ENCODE results near the gene TRIM37.
"Not testable (repeated sequence)": the region's sequence is repeated elsewhere in the genome, so short reads cannot be mapped to it uniquely, and the experiment has no call there.

TRIM37 gene

GRCh38 chr17:59108400-59109102 is 1.9 kb upstream of the TRIM37 start:
- DNase-seq, result no peak

DNA sequence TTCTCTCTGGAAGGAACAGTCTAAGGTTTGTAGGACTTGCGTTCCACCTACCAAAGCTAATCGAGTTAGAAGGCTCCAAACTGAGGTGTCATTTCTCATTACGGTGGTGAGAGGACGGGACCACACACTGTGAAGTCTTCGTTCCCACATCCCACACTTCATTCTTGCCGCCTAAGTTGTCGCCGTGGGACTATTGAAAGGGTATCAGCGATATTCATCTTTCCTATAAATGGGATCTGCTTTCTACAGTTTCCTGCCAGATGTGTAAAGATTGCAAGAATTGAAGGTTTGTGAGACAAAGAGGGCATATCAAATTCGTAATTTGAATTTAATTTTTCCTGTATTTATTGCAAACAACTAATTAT is 608 bp upstream of the TRIM37 start:
- no peak for DNase-seq

DNA sequence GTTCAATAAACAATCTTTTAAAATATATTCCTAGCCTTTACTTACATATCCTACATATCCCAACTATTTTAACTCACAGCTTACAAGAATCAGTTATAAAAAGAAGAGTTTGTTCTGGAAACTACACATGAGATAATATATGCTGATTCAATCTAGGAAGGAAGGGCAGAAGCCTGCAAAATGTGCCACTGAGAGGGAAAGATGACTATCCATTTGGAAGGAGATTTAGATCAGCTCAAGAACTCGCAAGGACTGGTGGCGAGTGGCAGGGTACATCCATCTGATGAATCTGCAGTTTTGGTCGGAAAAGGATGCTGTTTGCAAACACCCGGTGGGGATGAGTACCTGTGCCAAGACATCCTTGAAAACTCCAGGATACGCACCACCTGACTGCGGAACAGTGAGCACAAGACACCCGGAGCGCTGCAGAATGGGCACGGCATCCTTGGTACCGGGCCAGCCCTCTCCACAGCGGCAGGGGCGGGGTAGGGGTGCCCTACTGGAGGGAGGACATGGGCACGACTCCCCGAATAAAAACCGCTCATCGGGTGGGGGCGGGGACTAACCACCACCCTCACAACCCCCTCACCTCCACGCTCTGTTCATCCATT is 723 bp downstream of the TRIM37 start:
- DNase-seq, result peak; percentile 25

DNA sequence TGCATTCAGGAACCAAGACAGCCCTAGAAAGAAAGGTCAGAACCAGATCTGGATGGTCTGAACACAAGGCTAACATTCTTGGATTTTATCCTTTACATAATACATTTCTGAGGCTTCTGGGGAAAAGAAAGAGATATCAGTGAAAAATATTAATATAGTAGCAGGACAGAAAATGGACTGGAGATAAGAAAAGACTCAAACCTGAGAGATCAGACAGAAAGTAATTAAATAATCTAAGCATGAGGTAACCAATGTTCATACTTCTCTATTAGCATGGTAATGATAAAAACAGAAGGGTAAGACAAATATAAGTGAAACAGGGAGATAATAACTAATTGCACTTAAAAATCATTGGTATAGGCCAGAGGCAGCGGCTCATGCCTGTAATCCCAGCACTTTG is 5.5 kb downstream of the TRIM37 start:
- no peak for DNase-seq

DNA sequence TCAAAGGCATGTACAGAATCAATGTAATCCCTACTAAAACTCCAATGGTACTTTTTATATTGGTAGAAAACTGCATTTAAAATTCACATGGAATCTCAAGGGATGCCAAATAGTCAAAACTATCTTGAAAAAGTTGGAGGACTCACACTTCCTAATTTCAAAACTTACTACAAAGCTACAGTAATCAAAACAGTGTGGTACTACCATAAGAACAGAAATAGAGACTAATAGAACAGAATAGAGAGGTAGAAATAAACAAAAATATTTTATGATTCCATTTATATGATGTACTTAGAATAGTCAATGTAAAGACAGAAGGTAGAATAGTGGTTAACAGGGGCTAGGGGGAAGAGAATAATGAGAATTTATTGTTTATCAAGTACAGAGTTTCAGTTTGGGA is 8.8 kb downstream of the TRIM37 start:
- DNase-seq, result no peak

GRCh38 chr17:59094861-59095530 is 11.7 kb downstream of the TRIM37 start:
- no peak for DNase-seq

DNA sequence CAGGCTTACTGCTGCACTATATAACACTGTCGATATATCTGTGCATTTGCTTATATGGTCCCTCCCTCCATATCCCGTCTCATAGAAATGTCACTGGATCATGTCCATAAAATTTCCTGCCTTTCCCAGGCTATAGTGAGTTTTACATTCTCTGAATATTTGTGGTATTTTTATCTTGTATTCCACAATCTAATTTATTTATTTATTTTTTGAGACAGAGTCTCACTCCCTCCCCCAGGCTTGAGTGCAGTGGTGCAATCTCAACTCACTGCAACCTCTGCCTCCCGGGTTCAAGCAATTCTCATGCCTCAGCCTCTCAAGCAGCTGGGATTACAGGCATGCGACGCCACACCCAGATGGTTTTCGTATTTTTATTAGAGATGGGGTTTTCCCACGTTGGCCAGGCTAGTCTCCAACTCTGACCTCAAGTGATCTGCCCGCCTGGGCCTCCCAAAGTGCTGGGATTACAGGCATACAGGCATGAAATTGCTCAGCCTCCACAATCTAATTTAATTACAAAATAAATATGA is 12.9 kb downstream of the TRIM37 start:
- DNase-seq, result peak; percentile 93

- no peak for DNase-seq
Measured at GRCh38 chr17:59093145-59093701, 13.5 kb downstream of the TRIM37 start.

DNA sequence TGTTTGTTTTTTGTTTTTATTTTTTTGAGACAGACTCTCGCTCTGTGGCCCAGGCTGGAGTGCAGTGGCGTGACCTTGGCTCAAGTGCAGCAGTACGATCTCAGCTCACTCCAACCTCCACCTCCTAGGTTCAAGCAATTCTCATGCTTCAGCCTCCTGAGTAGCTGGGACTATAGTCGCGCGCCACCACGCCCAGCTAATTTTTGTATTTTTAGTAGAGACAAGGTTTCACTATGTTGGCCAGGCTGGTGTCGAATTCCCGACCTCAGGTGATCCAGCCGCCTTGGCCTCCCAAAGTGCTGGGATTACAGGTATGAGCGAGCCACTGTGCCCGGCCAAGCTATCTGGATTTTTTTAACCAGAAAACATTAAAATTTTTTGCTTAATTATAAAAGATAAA is 16.1 kb downstream of the TRIM37 start:
- DNase-seq, result not testable (repeated sequence)

GRCh38 chr17:59084154-59084553 is 22.5 kb downstream of the TRIM37 start:
- no peak for DNase-seq

GRCh38 chr17:59074494-59074893 is 32.2 kb downstream of the TRIM37 start:
- peak; percentile 60 for DNase-seq

DNA sequence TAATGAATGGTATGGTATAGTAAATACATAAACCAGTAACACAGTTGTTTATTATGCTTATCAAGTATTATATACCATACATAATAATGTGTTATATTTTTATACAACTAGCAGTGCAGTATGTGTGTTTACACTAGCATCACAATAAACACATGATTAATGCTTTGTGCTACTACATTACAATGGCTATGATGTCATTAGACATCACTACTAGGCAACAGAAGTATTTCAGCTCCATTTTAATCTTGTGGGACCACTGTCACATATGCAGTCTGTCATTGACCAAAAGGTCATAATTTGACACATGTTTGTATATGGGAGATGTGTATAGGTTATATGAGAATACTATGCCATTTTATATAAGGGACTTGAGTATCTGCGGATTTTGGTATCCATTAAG is 32.7 kb downstream of the TRIM37 start:
- no peak for DNase-seq

GRCh38 chr17:59069856-59070255 is 36.8 kb downstream of the TRIM37 start:
- DNase-seq, result no peak

- DNase-seq, result no peak
Measured at GRCh38 chr17:59067756-59068155, 38.9 kb downstream of the TRIM37 start.

GRCh38 chr17:59067340-59067739 is 39.3 kb downstream of the TRIM37 start:
- DNase-seq, result no peak

- DNase-seq, result no peak
Measured at GRCh38 chr17:59062509-59062908, 44.2 kb downstream of the TRIM37 start.

DNA sequence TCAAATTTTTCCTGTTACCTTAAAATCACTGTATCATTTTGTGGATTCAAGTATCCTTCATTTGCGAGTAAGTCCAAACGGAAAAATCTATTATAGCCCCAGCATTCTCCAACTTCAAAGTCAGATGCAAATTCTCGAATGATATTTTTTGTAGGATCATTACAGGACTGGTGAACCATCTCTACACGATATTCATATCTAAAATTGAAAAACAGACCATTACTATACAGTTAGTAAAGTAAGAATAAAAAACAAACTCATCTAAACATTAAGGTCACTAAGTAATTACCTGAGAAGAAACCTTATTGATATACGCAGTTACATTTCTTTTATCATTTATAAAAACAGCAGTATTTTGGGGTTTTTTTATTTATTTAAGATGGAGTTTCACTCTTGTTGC is 49.8 kb downstream of the TRIM37 start:
- no peak for DNase-seq

- no peak for DNase-seq
Measured at GRCh38 chr17:59049798-59050197, 56.9 kb downstream of the TRIM37 start.

- no peak for DNase-seq
Measured at GRCh38 chr17:59047616-59048015, 59.1 kb downstream of the TRIM37 start.

- no peak for DNase-seq
Measured at GRCh38 chr17:59046192-59046591, 60.5 kb downstream of the TRIM37 start.

- no peak for DNase-seq
Measured at GRCh38 chr17:59038734-59039133, 67.9 kb downstream of the TRIM37 start.

DNA sequence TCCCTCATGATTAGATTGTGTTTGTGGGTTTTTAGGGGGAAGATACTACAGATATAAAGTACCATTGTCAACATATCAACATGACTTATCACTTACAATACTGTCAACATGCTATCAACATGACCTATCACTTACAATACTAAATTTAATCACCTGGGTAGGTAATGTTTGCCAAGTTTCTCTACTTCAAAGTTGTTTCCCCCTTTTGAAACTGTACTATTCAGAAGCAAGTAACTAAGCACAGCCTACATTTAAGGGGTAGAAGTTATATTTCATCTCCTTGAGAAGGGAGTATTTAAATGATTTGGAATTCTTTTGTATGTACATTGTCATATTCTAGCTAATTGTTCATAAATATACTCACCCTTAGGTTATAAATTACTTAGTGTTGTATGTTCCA is 68.7 kb downstream of the TRIM37 start:
- no peak for DNase-seq

GRCh38 chr17:59030811-59031210 is 75.9 kb downstream of the TRIM37 start:
- no peak for DNase-seq

- no peak for DNase-seq
Measured at GRCh38 chr17:59028328-59028727, 78.4 kb downstream of the TRIM37 start.
